Measurements from ENCODE around the gene CSNK2A1. TPM values are rescaled to one million over a fixed set of nuclear protein-coding genes. Genes with fewer than 3 reads are reported as not detected.

Gene CSNK2A1
- polyA plus RNA-seq, 1 donor from 2014 or later = 255 TPM

DNA sequence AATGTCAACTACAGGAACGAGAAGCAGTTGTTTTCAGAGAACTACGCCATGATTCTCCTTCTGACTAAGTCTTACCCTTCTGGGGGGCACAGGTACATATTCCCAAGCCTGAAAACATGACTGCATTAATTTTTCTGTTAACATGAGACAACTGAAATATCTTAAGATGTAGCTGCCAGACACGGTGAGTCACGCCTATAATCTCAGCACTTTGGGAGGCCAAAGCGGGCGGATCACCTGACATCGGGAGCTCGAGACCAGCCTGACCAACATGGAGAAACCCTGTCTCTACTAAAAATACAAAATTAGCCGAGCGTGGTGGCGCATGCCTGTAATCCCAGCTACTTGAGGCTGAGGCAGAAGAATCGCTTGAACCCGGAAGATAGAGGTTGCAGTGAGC lies 103.0 kb downstream of the CSNK2A1 start:
- Histone ChIP-seq H3K27ac (ENCODE audit: low read length) (no peak overlapping the region), H3K9me2 (ENCODE audit: insufficient read depth, low read length) (no peaks in the 10 kb centered on the region), H3K36me3 (ENCODE audit: insufficient read depth, low read length) (peaks cover 12% of the 10 kb centered on the region), H3K4me2 (ENCODE audit: low read length) (no peak overlapping the region), H3K79me2 (replicated peaks; ENCODE audit: insufficient read depth, low read length) (no peaks in the 10 kb centered on the region), H4K20me1 (ENCODE audit: insufficient read depth) (no peaks in the 10 kb centered on the region), H2AFZ (ENCODE audit: low read depth, low read length) (no peak overlapping the region), H3K9me3 (ENCODE audit: low read length) (no peaks in the 10 kb centered on the region), H3K4me3 (ENCODE audit: low read length) (no peak overlapping the region), H3K27me3 (ENCODE audit: insufficient read depth, low read depth, low read length) (no peaks in the 10 kb centered on the region), H3F3A (ENCODE audit: insufficient read depth, low read length, poor library complexity, severe bottlenecking) (no peaks in the 10 kb centered on the region), H3K9ac (ENCODE audit: low read length) (no peak overlapping the region)
- TF ChIP-seq MXI1 (conservative IDR thresholded peaks at IDR 0.05; ENCODE audit: poor library complexity, severe bottlenecking) = no peak
- TF ChIP-seq, protein P1, sequence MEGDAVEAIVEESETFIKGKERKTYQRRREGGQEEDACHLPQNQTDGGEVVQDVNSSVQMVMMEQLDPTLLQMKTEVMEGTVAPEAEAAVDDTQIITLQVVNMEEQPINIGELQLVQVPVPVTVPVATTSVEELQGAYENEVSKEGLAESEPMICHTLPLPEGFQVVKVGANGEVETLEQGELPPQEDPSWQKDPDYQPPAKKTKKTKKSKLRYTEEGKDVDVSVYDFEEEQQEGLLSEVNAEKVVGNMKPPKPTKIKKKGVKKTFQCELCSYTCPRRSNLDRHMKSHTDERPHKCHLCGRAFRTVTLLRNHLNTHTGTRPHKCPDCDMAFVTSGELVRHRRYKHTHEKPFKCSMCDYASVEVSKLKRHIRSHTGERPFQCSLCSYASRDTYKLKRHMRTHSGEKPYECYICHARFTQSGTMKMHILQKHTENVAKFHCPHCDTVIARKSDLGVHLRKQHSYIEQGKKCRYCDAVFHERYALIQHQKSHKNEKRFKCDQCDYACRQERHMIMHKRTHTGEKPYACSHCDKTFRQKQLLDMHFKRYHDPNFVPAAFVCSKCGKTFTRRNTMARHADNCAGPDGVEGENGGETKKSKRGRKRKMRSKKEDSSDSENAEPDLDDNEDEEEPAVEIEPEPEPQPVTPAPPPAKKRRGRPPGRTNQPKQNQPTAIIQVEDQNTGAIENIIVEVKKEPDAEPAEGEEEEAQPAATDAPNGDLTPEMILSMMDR (IDR thresholded peaks at IDR 0.05; ENCODE audit: poor library complexity, severe bottlenecking) = no peak
- no peak for TF ChIP-seq TAF1 (IDR thresholded peaks at IDR 0.05; ENCODE audit: low read depth)
- TF ChIP-seq POLR2AphosphoS5 (IDR thresholded peaks at IDR 0.05) = no peak
- no peak for TF ChIP-seq EP300 (conservative IDR thresholded peaks at IDR 0.05; ENCODE audit: poor library complexity, severe bottlenecking)
- TF ChIP-seq RAD21 (conservative IDR thresholded peaks at IDR 0.05) = no peak
- TF ChIP-seq, protein P2, sequence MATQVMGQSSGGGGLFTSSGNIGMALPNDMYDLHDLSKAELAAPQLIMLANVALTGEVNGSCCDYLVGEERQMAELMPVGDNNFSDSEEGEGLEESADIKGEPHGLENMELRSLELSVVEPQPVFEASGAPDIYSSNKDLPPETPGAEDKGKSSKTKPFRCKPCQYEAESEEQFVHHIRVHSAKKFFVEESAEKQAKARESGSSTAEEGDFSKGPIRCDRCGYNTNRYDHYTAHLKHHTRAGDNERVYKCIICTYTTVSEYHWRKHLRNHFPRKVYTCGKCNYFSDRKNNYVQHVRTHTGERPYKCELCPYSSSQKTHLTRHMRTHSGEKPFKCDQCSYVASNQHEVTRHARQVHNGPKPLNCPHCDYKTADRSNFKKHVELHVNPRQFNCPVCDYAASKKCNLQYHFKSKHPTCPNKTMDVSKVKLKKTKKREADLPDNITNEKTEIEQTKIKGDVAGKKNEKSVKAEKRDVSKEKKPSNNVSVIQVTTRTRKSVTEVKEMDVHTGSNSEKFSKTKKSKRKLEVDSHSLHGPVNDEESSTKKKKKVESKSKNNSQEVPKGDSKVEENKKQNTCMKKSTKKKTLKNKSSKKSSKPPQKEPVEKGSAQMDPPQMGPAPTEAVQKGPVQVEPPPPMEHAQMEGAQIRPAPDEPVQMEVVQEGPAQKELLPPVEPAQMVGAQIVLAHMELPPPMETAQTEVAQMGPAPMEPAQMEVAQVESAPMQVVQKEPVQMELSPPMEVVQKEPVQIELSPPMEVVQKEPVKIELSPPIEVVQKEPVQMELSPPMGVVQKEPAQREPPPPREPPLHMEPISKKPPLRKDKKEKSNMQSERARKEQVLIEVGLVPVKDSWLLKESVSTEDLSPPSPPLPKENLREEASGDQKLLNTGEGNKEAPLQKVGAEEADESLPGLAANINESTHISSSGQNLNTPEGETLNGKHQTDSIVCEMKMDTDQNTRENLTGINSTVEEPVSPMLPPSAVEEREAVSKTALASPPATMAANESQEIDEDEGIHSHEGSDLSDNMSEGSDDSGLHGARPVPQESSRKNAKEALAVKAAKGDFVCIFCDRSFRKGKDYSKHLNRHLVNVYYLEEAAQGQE (IDR thresholded peaks at IDR 0.05; ENCODE audit: borderline replicate concordance) = no peak
- no peak for TF ChIP-seq SMC3 (conservative IDR thresholded peaks at IDR 0.05; ENCODE audit: poor library complexity)
- no peak for TF ChIP-seq EZH2 (IDR thresholded peaks at IDR 0.05; ENCODE audit: borderline replicate concordance, insufficient read depth, low read length, poor library complexity, severe bottlenecking)

DNA sequence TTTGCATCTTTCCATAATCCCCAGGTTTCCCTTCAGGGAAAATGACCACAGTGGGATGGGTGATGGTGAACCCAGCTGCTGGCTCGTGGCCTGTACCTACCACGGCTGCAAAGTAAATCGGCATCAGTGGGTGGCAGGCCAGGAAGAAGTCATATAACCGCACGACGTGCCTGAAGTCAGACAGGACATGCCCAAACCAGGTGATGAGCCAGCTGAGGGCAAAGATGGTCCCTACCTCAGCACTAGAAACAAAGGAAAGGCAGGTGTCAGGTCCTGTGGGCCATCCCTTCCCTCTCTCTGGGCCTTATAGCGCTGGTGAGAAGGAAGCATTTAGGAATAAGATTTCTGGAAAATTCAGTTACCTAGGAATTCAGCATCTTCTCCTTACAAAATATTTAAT lies 103.4 kb downstream of the CSNK2A1 start:
- no peaks in the 10 kb centered on the region for H3K9me2 ChIP-seq (ENCODE audit: insufficient read depth, low read length)
- H3K36me3 ChIP-seq (ENCODE audit: insufficient read depth, low read length) = peaks cover 12% of the 10 kb centered on the region
- H3K9ac ChIP-seq (ENCODE audit: low read length) = no peak overlapping the region
- H3K27ac ChIP-seq (ENCODE audit: low read length) = no peak overlapping the region
- H3K79me2 ChIP-seq (replicated peaks; ENCODE audit: insufficient read depth, low read length) = no peaks in the 10 kb centered on the region
- no peaks in the 10 kb centered on the region for H3K27me3 ChIP-seq (ENCODE audit: insufficient read depth, low read depth, low read length)
- no peaks in the 10 kb centered on the region for H3K9me3 ChIP-seq (ENCODE audit: low read length)
- H3K4me2 ChIP-seq (ENCODE audit: low read length) = no peak overlapping the region
- no peaks in the 10 kb centered on the region for H4K20me1 ChIP-seq (ENCODE audit: insufficient read depth)
- H3F3A ChIP-seq (ENCODE audit: insufficient read depth, low read length, poor library complexity, severe bottlenecking) = no peaks in the 10 kb centered on the region
- H3K4me3 ChIP-seq (ENCODE audit: low read length) = no peak overlapping the region
- H2AFZ ChIP-seq (ENCODE audit: low read depth, low read length) = no peak overlapping the region
- TF ChIP-seq, protein P1 (IDR thresholded peaks at IDR 0.05; ENCODE audit: poor library complexity, severe bottlenecking) = no peak
- TF ChIP-seq, protein P2 (IDR thresholded peaks at IDR 0.05; ENCODE audit: borderline replicate concordance) = no peak
- no peak for TF ChIP-seq EZH2 (IDR thresholded peaks at IDR 0.05; ENCODE audit: borderline replicate concordance, insufficient read depth, low read length, poor library complexity, severe bottlenecking)
- no peak for TF ChIP-seq POLR2AphosphoS5 (IDR thresholded peaks at IDR 0.05)
- TF ChIP-seq MXI1 (conservative IDR thresholded peaks at IDR 0.05; ENCODE audit: poor library complexity, severe bottlenecking) = no peak
- no peak for TF ChIP-seq SMC3 (conservative IDR thresholded peaks at IDR 0.05; ENCODE audit: poor library complexity)
